HepG2 (cell line): ENCODE results near the gene COL5A2. TPM values are rescaled to one million over a fixed set of nuclear protein-coding genes. Genes with fewer than 3 reads are reported as not detected.

ENCODE experiments used
- ATAC-seq: fragments of 200-7000 bp; cut with Tn5 transposase; 3 replicates; pipeline ENCODE4 v1.9.1; 2020; ENCODE audit warnings: mild to moderate bottlenecking, moderate library complexity
- BruUV-seq: library from RNA; stranded (reverse); fragments of 400-500 nt; replicated peaks from 2 replicates; lab custom pipeline; 2021; lab: Mats Ljungman, UMichigan
- CTCF ChIA-PET: fragments of 300-600 bp; formaldehyde crosslinking; extraction: SDS; loops from one replicate; lab custom pipeline; 2021; ENCODE audit warnings: low total read pairs, inconsistent platforms, low intra/inter-chr PET ratio; lab: Yijun Ruan, JAX
- POLR2A ChIA-PET: fragments of 350-600 bp; sonication (Branson Sonifier 250); formaldehyde crosslinking; loops from one replicate; lab custom pipeline; 2020; ENCODE audit warnings: antibody characterized with exemption, inconsistent platforms; lab: Yijun Ruan, JAX
- DNase-seq: peaks from one replicate; pipeline ENCODE4 v3.0.0-alpha.2; 2015; ENCODE audit warnings: low spot score
- FAIRE-seq: peaks from 3 replicates; lab custom pipeline; 2011; peaks lifted over from hg19 to GRCh38; lab: Jason Lieb, UNC
- H2AFZ ChIP-seq: one replicate; pipeline ENCODE4 v1.6.1; 2011; ENCODE audit warnings: low read length, inconsistent platforms
- H3K27ac ChIP-seq: fragments of 300-600 bp; 3 replicates; pipeline ENCODE4 v1.8.0; 2011; ENCODE audit warnings: mixed run types, mild to moderate bottlenecking, mixed read lengths, low read length, inconsistent platforms; ENCODE audit not compliant: insufficient read depth; ENCODE audit errors: extremely low read length
- H3K27me3 ChIP-seq, 2 experiments: fragments of 200-600 bp in 1 of 2; 2 replicates in 1 of 2; 3 replicates in 1 of 2; pipeline versions ENCODE4 v1.6.0 to v1.8.0; 2011; ENCODE audit warnings: low read length in 2 of 2, mild to moderate bottlenecking in 2 of 2, moderate library complexity in 2 of 2, inconsistent platforms in 1 of 2; ENCODE audit not compliant: insufficient read depth in 2 of 2, control insufficient read depth in 1 of 2
- H3K36me3 ChIP-seq, 2 experiments: fragments of 200-600 bp in 1 of 2; replicated peaks in 1 of 2; 2 replicates in 1 of 2; 3 replicates in 1 of 2; pipeline versions ENCODE4 v1.5.1 to v1.8.0; 2011; ENCODE audit warnings: low read length in 2 of 2, inconsistent platforms in 1 of 2; ENCODE audit not compliant: insufficient read depth in 2 of 2, control insufficient read depth in 1 of 2
- H3K4me1 ChIP-seq: 2 replicates; pipeline ENCODE4 v1.5.1; 2012; ENCODE audit warnings: low read length, inconsistent platforms; ENCODE audit not compliant: insufficient read depth
- H3K4me2 ChIP-seq: 2 replicates; pipeline ENCODE4 v1.6.0; 2011; ENCODE audit warnings: low read depth, low read length, inconsistent platforms
- H3K4me3 ChIP-seq, 3 experiments: fragments of 200-600 bp in 1 of 3; sonication (generic), shearing (Covaris generic) in 1 of 3; replicated peaks in 1 of 3; 2 replicates each; pipeline ENCODE4 v1.5.1; 2011 to 2016; ENCODE audit warnings: low read length in 3 of 3, inconsistent platforms in 2 of 3, low read depth in 2 of 3, mild to moderate bottlenecking in 2 of 3, control low read depth in 1 of 3, mixed read lengths in 1 of 3; ENCODE audit not compliant: insufficient read depth in 1 of 3
- H3K79me2 ChIP-seq: one replicate; pipeline ENCODE4 v1.6.1; 2011; ENCODE audit warnings: low read length, inconsistent platforms; ENCODE audit not compliant: insufficient read depth
- H3K9ac ChIP-seq: 2 replicates; pipeline ENCODE4 v1.6.0; 2011; ENCODE audit warnings: mild to moderate bottlenecking, low read depth, low read length, inconsistent platforms; ENCODE audit not compliant: insufficient read depth
- H3K9me3 ChIP-seq: 2 replicates; pipeline ENCODE4 v1.5.1; 2012; ENCODE audit warnings: mild to moderate bottlenecking, low read length
- H4K20me1 ChIP-seq: 2 replicates; pipeline ENCODE4 v1.6.0; 2011; ENCODE audit warnings: inconsistent platforms, mild to moderate bottlenecking, low read length, moderate library complexity; ENCODE audit not compliant: insufficient read depth
- FIP1L1 ChIP-seq: fragments of 200-400 bp; formaldehyde crosslinking; IDR thresholded peaks from 2 replicates; pipeline ENCODE4 v1.6.1; 2018; ENCODE audit warnings: low read depth, mild to moderate bottlenecking, low read length, moderate library complexity, borderline replicate concordance; ENCODE audit not compliant: insufficient read depth
- RXRB ChIP-seq: IDR thresholded peaks from 2 replicates; pipeline ENCODE4 v1.6.1; 2016; ENCODE audit warnings: borderline replicate concordance, missing genetic modification reagents, missing compliant biosample characterization
- ZNF282 ChIP-seq: fragments of 450-650 bp; IDR thresholded peaks from 2 replicates; pipeline ENCODE4 v1.6.1; 2018; ENCODE audit not compliant: partially characterized antibody
- ZSCAN20 ChIP-seq: sonication (generic); formaldehyde crosslinking; IDR thresholded peaks from 2 replicates; pipeline ENCODE4 v1.4.0; 2020; ENCODE audit warnings: missing genetic modification reagents, mild to moderate bottlenecking, borderline replicate concordance
- WGBS: methylation state at CpG from one replicate; pipeline ENCODE4 v1.1.6; 2017; ENCODE audit warnings: low lambda C conversion rate; 5-methylcytosine and 5-hydroxymethylcytosine counted together
- in situ Hi-C: cut with HindIII; loops from 2 replicates; pipeline ENCODE4 v1.10.0; 2017; ENCODE audit warnings: low pct_unique_long_range_greater_than_20kb; ENCODE audit not compliant: extremely low pct_ligation_motif_present
- intact Hi-C: fragments of 100-400 bp; cut with micrococcal nuclease; formaldehyde crosslinking; loops from one replicate; pipeline ENCODE4 v1.10.0; 2022; ENCODE audit not compliant: unreplicated experiment
- polyA plus RNA-seq, 8 experiments: library from polyadenylated mRNA; depleted of rRNA in 3 of 8; stranded (reverse) in 7 of 8; unstranded in 1 of 8; fragments of >200 nt; fragmentation: Illumina TruSeq in 4 of 8; extraction: Trizol in 4 of 8; gene quantifications; 2 replicates each; pipeline versions ENCODE4 v1.2.1 to v1.2.3, GENCODE V29; 2011 to 2016; ENCODE audit warnings: low read depth in 4 of 8, missing spikeins in 1 of 8, mixed read lengths in 1 of 8; ENCODE audit not compliant: insufficient read depth in 1 of 8
- total RNA-seq, 5 experiments: library from RNA; depleted of rRNA; stranded (reverse); fragments of >200 nt; fragmentation: Illumina TruSeq; extraction: Trizol; gene quantifications; 2 replicates each; pipeline ENCODE4 v1.2.3, GENCODE V29; 2016; ENCODE audit warnings: low read depth in 1 of 5
- TF ChIP-seq, protein P1 (sequence below): sonication (generic); formaldehyde crosslinking; IDR thresholded peaks from 2 replicates; pipeline ENCODE4 v1.4.0; 2020; ENCODE audit warnings: mild to moderate bottlenecking, missing genetic modification reagents
- TF ChIP-seq, protein P2 (sequence below): sonication (generic); formaldehyde crosslinking; IDR thresholded peaks from 2 replicates; pipeline ENCODE4 v1.8.1; 2022; ENCODE audit warnings: low read depth, mild to moderate bottlenecking, missing genetic modification reagents
- TF ChIP-seq, protein P3 (sequence below): sonication (generic); formaldehyde crosslinking; IDR thresholded peaks from 2 replicates; pipeline ENCODE4 v1.5.0; 2020; ENCODE audit warnings: mild to moderate bottlenecking, missing genetic modification reagents

COL5A2 gene
- total and polyA plus RNA-seq, 2 of the 13 experiments (the other 11 are each of a cell fraction or from before 2014, with no cell fraction given) = 0.83 to 1.5 TPM

DNA sequence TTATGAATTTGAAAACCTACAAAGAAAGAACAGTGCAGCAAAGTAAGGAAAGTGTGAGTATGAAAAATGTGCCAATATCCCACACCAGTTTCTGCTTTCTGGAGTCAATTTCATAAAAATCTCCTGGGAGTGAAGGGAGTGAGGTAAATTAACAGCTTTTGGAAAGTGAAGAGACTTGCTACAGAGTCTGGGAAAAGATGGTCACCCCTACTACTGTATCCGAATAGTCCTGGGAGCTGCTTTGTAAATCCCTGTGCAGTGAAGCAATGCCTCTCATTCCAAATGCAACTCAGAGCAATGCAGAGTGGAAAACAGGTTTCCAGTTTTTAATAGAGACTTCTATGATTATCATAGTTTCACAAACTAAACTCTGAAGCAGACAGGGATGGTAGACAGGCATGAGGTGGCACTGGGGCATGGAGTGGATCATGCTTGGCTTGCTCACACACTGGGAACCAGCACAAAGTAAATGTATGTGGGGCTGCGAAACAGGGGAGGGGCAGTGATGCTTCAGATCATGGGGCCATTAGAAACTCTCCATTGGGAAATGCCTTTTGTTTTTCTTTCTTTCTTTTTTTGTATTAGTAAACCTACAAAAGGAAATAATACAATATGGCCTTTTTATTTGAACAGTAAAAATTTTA lies 10.6 kb downstream of the COL5A2 start (continued):
- TF ChIP-seq, protein P1, sequence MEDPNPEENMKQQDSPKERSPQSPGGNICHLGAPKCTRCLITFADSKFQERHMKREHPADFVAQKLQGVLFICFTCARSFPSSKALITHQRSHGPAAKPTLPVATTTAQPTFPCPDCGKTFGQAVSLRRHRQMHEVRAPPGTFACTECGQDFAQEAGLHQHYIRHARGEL (CRISPR knock-in tag) = no peak
- TF ChIP-seq, protein P2, sequence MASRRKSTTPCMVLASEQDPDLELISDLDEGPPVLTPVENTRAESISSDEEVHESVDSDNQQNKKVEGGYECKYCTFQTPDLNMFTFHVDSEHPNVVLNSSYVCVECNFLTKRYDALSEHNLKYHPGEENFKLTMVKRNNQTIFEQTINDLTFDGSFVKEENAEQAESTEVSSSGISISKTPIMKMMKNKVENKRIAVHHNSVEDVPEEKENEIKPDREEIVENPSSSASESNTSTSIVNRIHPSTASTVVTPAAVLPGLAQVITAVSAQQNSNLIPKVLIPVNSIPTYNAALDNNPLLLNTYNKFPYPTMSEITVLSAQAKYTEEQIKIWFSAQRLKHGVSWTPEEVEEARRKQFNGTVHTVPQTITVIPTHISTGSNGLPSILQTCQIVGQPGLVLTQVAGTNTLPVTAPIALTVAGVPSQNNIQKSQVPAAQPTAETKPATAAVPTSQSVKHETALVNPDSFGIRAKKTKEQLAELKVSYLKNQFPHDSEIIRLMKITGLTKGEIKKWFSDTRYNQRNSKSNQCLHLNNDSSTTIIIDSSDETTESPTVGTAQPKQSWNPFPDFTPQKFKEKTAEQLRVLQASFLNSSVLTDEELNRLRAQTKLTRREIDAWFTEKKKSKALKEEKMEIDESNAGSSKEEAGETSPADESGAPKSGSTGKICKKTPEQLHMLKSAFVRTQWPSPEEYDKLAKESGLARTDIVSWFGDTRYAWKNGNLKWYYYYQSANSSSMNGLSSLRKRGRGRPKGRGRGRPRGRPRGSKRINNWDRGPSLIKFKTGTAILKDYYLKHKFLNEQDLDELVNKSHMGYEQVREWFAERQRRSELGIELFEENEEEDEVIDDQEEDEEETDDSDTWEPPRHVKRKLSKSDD = no peak
- TF ChIP-seq, protein P3, sequence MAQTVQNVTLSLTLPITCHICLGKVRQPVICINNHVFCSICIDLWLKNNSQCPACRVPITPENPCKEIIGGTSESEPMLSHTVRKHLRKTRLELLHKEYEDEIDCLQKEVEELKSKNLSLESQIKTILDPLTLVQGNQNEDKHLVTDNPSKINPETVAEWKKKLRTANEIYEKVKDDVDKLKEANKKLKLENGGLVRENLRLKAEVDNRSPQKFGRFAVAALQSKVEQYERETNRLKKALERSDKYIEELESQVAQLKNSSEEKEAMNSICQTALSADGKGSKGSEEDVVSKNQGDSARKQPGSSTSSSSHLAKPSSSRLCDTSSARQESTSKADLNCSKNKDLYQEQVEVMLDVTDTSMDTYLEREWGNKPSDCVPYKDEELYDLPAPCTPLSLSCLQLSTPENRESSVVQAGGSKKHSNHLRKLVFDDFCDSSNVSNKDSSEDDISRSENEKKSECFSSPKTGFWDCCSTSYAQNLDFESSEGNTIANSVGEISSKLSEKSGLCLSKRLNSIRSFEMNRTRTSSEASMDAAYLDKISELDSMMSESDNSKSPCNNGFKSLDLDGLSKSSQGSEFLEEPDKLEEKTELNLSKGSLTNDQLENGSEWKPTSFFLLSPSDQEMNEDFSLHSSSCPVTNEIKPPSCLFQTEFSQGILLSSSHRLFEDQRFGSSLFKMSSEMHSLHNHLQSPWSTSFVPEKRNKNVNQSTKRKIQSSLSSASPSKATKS (CRISPR knock-in tag) = no peak
- TF ChIP-seq RXRB (CRISPR knock-in tag) (no peak), ZNF282 (no peak)

DNA sequence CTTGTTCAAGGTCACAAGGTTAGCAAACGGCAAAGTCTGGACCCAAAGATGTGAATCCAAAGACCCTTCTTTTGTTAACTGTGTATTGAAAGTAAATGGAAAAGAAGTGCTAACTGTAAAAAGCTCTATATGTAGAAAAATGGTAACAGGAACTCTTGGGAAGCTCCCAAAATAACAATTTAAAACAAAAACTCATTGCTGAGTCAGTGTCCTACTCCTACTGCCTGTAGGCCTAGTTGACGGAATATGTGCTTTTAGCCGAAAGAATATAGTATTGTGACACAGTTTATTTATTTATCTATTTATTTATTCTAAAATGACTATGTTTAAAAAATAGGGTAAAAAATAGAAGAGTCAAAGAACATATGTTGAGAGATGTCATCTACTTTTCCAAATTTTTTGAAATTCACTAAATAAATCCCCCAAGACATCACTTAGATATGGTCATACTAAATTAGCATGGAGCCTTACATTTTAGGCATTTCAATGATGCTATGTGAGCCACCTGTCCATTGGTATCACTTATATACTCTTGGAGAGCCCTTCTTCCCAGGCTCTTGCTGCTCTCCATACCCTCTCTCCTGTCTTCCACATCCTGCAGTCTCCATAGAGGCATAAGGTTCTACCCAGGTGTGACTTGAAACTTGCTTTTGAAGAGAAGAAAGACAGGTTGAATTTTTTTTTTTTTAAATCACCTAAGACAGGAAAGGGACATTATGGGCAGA lies 13.7 kb downstream of the COL5A2 start:
- Histone ChIP-seq H3K4me2 (no peak overlapping the region), H3K4me3 (no peak overlapping the region)
- intact Hi-C loops = no loop called here

More for the DNA sequence above, 13.7 kb downstream of the COL5A2 start:
- ATAC-seq (no peak), FAIRE-seq (no peak), DNase-seq (no peak)
- BruUV-seq = no TSS peak
- CTCF ChIA-PET = no interaction called here
- POLR2A ChIA-PET = no interaction called here
- Histone ChIP-seq H4K20me1 (no peaks in the 10 kb centered on the region), H3K79me2 (no peaks in the 10 kb centered on the region), H3K36me3 (no peaks in the 10 kb centered on the region), H2AFZ (no peak overlapping the region), H3K27ac (no peak overlapping the region), H3K4me1 (0 out of 2 replicates have a peak, but pooled peaks cover 5% of the 10 kb centered on the region), H3K27me3 (no peaks in the 10 kb centered on the region), H3K9ac (no peak overlapping the region), H3K9me3 (no peaks in the 10 kb centered on the region)
- TF ChIP-seq ZSCAN20 (CRISPR knock-in tag) (no peak), FIP1L1 (no peak)
- WGBS = 75% methylated on average over 3 of the region's 3 CpGs
- in situ Hi-C loops = no loop called here
